SK-N-SH treated with all-trans-retinoic acid at 6 μM for 48 hours (cell line): ENCODE measurements around the gene RPL3.

Source experiments
- ARNTL ChIP-seq: fragments of 450-650 bp; formaldehyde crosslinking; IDR thresholded peaks from 2 replicates; pipeline ENCODE4 v1.5.0; 2020; ENCODE audit warnings: low read depth, mild to moderate bottlenecking, moderate library complexity, borderline replicate concordance
- GLIS3 ChIP-seq: fragments of 250-450 bp; sonication (Bioruptor Pico); IDR thresholded peaks from 2 replicates; pipeline ENCODE4 v1.5.0; 2020; ENCODE audit warnings: mild to moderate bottlenecking, moderate library complexity
- PPARA ChIP-seq: fragments of 250-450 bp; sonication (Bioruptor Pico); IDR thresholded peaks from 2 replicates; pipeline ENCODE4 v1.5.0; 2020; ENCODE audit warnings: mild to moderate bottlenecking, borderline replicate concordance
- RARB ChIP-seq: fragments of 250-450 bp; sonication (Bioruptor Pico); IDR thresholded peaks from 2 replicates; pipeline ENCODE4 v1.8.0; 2021; ENCODE audit warnings: mild to moderate bottlenecking, moderate library complexity
- TCF4 ChIP-seq: fragments of 250-450 bp; sonication (Bioruptor Pico); IDR thresholded peaks from 2 replicates; pipeline ENCODE4 v1.8.0; 2021; ENCODE audit warnings: mild to moderate bottlenecking, moderate library complexity, borderline replicate concordance
- ZC3H10 ChIP-seq: fragments of 250-450 bp; sonication (Bioruptor Pico); IDR thresholded peaks from 2 replicates; pipeline ENCODE4 v1.5.1; 2021; ENCODE audit warnings: mild to moderate bottlenecking, moderate library complexity
- ZFP3 ChIP-seq: fragments of 250-450 bp; sonication (Bioruptor Pico); IDR thresholded peaks from 2 replicates; pipeline ENCODE4 v1.5.0; 2020; ENCODE audit warnings: mild to moderate bottlenecking, moderate library complexity
- TF ChIP-seq, protein P1 (sequence below): fragments of 250-450 bp; sonication (Bioruptor Pico); IDR thresholded peaks from 2 replicates; pipeline ENCODE4 v1.8.0; 2020; ENCODE audit warnings: mild to moderate bottlenecking, moderate library complexity, borderline replicate concordance
- TF ChIP-seq, protein P2 (sequence below): fragments of 250-450 bp; sonication (Bioruptor Pico); IDR thresholded peaks from 2 replicates; pipeline ENCODE4 v1.5.1; 2021; ENCODE audit warnings: mild to moderate bottlenecking, moderate library complexity
- TF ChIP-seq, protein P3 (sequence below): fragments of 250-450 bp; sonication (Bioruptor Pico); IDR thresholded peaks from 2 replicates; pipeline ENCODE4 v1.5.0; 2020; ENCODE audit warnings: mild to moderate bottlenecking, moderate library complexity
- TF ChIP-seq, protein P4 (sequence below): fragments of 250-450 bp; sonication (Bioruptor Pico); IDR thresholded peaks from 2 replicates; pipeline ENCODE4 v1.5.1; 2020; ENCODE audit warnings: low read depth, mild to moderate bottlenecking, moderate library complexity

DNA sequence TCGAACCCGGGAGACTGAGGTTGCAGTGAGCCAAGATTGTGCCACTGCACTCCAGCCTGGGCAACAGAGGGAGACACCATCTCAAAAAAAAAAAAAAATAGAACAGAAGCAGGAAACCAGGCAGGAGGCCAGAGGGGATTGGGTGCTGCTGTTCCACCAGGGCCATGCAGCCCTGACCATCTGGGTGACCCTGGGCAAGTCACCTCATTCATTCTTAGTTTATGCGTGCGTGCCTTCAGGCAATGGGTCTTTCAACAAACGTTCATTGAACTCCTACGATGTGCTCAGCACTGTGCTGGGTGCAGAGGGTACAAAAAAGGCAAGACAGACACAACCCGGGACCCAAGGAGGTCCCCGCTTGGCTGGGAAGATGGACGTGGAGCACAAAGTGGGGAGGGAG is 18.3 kb downstream of the RPL3 start:
- TF ChIP-seq RARB, result no peak
- TF ChIP-seq ZFP3 (CRISPR knock-in tag), result no peak
- no peak for TF ChIP-seq PPARA (CRISPR knock-in tag)
- TF ChIP-seq ZC3H10 (CRISPR knock-in tag), result no peak
- TF ChIP-seq, protein P1, sequence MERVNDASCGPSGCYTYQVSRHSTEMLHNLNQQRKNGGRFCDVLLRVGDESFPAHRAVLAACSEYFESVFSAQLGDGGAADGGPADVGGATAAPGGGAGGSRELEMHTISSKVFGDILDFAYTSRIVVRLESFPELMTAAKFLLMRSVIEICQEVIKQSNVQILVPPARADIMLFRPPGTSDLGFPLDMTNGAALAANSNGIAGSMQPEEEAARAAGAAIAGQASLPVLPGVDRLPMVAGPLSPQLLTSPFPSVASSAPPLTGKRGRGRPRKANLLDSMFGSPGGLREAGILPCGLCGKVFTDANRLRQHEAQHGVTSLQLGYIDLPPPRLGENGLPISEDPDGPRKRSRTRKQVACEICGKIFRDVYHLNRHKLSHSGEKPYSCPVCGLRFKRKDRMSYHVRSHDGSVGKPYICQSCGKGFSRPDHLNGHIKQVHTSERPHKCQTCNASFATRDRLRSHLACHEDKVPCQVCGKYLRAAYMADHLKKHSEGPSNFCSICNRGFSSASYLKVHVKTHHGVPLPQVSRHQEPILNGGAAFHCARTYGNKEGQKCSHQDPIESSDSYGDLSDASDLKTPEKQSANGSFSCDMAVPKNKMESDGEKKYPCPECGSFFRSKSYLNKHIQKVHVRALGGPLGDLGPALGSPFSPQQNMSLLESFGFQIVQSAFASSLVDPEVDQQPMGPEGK (CRISPR knock-in tag), result no peak
- TF ChIP-seq, protein P2, sequence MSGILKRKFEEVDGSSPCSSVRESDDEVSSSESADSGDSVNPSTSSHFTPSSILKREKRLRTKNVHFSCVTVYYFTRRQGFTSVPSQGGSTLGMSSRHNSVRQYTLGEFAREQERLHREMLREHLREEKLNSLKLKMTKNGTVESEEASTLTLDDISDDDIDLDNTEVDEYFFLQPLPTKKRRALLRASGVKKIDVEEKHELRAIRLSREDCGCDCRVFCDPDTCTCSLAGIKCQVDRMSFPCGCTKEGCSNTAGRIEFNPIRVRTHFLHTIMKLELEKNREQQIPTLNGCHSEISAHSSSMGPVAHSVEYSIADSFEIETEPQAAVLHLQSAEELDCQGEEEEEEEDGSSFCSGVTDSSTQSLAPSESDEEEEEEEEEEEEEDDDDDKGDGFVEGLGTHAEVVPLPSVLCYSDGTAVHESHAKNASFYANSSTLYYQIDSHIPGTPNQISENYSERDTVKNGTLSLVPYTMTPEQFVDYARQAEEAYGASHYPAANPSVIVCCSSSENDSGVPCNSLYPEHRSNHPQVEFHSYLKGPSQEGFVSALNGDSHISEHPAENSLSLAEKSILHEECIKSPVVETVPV, result no peak
- TF ChIP-seq, protein P3, sequence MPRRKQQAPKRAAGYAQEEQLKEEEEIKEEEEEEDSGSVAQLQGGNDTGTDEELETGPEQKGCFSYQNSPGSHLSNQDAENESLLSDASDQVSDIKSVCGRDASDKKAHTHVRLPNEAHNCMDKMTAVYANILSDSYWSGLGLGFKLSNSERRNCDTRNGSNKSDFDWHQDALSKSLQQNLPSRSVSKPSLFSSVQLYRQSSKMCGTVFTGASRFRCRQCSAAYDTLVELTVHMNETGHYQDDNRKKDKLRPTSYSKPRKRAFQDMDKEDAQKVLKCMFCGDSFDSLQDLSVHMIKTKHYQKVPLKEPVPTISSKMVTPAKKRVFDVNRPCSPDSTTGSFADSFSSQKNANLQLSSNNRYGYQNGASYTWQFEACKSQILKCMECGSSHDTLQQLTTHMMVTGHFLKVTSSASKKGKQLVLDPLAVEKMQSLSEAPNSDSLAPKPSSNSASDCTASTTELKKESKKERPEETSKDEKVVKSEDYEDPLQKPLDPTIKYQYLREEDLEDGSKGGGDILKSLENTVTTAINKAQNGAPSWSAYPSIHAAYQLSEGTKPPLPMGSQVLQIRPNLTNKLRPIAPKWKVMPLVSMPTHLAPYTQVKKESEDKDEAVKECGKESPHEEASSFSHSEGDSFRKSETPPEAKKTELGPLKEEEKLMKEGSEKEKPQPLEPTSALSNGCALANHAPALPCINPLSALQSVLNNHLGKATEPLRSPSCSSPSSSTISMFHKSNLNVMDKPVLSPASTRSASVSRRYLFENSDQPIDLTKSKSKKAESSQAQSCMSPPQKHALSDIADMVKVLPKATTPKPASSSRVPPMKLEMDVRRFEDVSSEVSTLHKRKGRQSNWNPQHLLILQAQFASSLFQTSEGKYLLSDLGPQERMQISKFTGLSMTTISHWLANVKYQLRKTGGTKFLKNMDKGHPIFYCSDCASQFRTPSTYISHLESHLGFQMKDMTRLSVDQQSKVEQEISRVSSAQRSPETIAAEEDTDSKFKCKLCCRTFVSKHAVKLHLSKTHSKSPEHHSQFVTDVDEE (CRISPR knock-in tag), result no peak
- TF ChIP-seq, protein P4, sequence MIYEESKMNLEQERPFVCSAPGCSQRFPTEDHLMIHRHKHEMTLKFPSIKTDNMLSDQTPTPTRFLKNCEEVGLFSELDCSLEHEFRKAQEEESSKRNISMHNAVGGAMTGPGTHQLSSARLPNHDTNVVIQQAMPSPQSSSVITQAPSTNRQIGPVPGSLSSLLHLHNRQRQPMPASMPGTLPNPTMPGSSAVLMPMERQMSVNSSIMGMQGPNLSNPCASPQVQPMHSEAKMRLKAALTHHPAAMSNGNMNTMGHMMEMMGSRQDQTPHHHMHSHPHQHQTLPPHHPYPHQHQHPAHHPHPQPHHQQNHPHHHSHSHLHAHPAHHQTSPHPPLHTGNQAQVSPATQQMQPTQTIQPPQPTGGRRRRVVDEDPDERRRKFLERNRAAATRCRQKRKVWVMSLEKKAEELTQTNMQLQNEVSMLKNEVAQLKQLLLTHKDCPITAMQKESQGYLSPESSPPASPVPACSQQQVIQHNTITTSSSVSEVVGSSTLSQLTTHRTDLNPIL, result no peak
- no peak for TF ChIP-seq ARNTL (CRISPR knock-in tag)
- no peak for TF ChIP-seq GLIS3 (CRISPR knock-in tag)
- TF ChIP-seq TCF4, result no peak
